Measurements from ENCODE around the gene ETS2. TPM values are rescaled to one million over a fixed set of nuclear protein-coding genes. Genes with fewer than 3 reads are reported as not detected.

Gene ETS2
- total RNA-seq, 2 donors from 2014 or later: 8.1 to 10.9 TPM

DNA sequence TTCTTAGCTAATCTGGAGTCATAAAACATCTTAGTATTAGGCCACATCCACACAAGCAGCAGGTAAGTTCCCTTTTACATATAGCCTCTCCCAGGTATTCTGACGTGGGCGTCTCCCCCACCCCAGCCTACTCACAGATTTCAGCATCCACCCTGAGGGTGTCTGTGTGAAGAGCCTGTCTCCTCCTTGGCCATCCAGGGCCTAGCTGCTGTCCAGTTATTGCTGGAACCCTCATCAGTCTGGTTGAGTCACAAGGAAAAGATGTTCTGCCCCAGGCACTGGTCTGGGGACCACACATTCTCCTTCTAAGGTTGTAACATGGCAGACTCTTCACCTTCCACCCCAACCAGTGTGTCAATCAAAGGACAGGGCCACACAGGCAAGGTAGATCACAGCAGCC is 57.6 kb downstream of the ETS2 start:
- Mint-ChIP-seq H3K36me3 (ENCODE audit: low read depth) (peaks cover 11% of the 10 kb centered on the region), H3K27ac (no peak overlapping the region), H3K27me3 (peaks cover 59% of the 10 kb centered on the region), H3K4me1 (peaks cover 3% of the 10 kb centered on the region), H3K4me3 (no peak overlapping the region)
- DNase-seq: no peak
- ATAC-seq: no peak
- H3K9me3 ChIP-seq (ENCODE audit: control insufficient read depth, low read length, poor library complexity, severe bottlenecking): no peaks in the 10 kb centered on the region

- ATAC-seq: no peak
- H3K4me3 Mint-ChIP-seq: no peak overlapping the region
- H3K9me3 ChIP-seq (ENCODE audit: control insufficient read depth, low read length, poor library complexity, severe bottlenecking): no peaks in the 10 kb centered on the region
- H3K27me3 Mint-ChIP-seq: peaks cover 54% of the 10 kb centered on the region
- H3K36me3 Mint-ChIP-seq (ENCODE audit: low read depth): peaks cover 10% of the 10 kb centered on the region
- DNase-seq: no peak
- H3K27ac Mint-ChIP-seq: no peak overlapping the region
- peaks cover 3% of the 10 kb centered on the region for H3K4me1 Mint-ChIP-seq
Observed at GRCh38 chr21:38863843-38864363, 58.2 kb downstream of the ETS2 start.

DNA sequence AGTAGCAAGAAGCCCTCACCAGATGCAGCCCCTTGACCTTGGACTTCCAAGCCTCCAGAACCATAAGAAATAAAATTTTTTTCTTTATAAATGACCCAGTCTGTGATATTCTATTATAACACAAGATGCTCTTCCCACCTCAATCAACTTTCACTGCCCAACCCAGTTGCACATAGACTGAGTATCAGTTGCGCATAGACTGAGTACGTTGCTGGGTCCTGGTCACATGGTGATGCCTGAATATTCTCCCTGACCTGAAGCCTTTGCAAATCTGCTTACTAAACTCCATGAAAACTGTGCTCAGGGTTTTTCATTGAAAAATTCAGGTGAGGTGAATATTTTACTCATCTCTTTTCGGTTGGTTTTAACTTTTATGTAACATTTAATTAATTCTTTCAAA is 59.2 kb downstream of the ETS2 start:
- H3K4me3 Mint-ChIP-seq: no peak overlapping the region
- no peak for DNase-seq
- H3K27ac Mint-ChIP-seq: no peak overlapping the region
- H3K9me3 ChIP-seq (ENCODE audit: control insufficient read depth, low read length, poor library complexity, severe bottlenecking): no peaks in the 10 kb centered on the region
- peaks cover 2% of the 10 kb centered on the region for H3K4me1 Mint-ChIP-seq
- peaks cover 6% of the 10 kb centered on the region for H3K36me3 Mint-ChIP-seq (ENCODE audit: low read depth)
- peaks cover 47% of the 10 kb centered on the region for H3K27me3 Mint-ChIP-seq
- no peak for ATAC-seq

- H3K4me1 Mint-ChIP-seq: no peaks in the 10 kb centered on the region
- ATAC-seq: no peak
- H3K27ac Mint-ChIP-seq: no peak overlapping the region
- no peak for DNase-seq
- peaks cover 50% of the 10 kb centered on the region for H3K27me3 Mint-ChIP-seq
- peaks cover 6% of the 10 kb centered on the region for H3K36me3 Mint-ChIP-seq (ENCODE audit: low read depth)
- H3K4me3 Mint-ChIP-seq: no peak overlapping the region
- no peaks in the 10 kb centered on the region for H3K9me3 ChIP-seq (ENCODE audit: control insufficient read depth, low read length, poor library complexity, severe bottlenecking)
Observed at GRCh38 chr21:38869196-38869595, 63.5 kb downstream of the ETS2 start.

DNA sequence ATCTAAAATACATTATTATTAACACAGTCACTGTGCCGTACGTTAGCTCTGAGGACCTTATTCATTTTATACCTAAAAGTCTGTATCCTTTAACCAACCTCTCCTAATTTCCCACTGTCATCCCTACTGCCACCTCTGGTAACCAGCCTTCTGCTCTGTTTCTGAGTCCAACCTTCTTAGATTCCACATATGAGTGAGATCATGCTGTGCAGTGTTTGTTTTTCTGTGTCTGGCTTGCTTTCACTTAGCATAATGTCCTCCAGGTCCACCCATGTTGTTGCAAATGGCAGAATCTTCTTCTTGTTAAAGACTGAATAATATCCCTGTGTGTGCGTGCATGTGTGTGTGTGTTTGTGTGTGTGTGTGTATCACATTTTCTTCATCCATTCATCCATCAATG is 64.2 kb downstream of the ETS2 start:
- Mint-ChIP-seq H3K4me1 (no peaks in the 10 kb centered on the region), H3K36me3 (ENCODE audit: low read depth) (peaks cover 2% of the 10 kb centered on the region), H3K27ac (no peak overlapping the region), H3K4me3 (no peak overlapping the region), H3K27me3 (peaks cover 43% of the 10 kb centered on the region)
- no peaks in the 10 kb centered on the region for H3K9me3 ChIP-seq (ENCODE audit: control insufficient read depth, low read length, poor library complexity, severe bottlenecking)
- DNase-seq: no peak
- ATAC-seq: no peak

Measured in T-helper 17 cell (primary cell).